ENCODE measurements around the gene NPC2.

- TF ChIP-seq CTCF (IDR thresholded peaks at IDR 0.05), result no peak
- TF ChIP-seq POLR2AphosphoS5 (IDR thresholded peaks at IDR 0.05; ENCODE audit: low read depth, low read length), result no peak
- TF ChIP-seq REST (IDR thresholded peaks at IDR 0.05; ENCODE audit: insufficient read depth in 1 of 2, low read depth in 2 of 2, low read length in 1 of 2), result no peak
- no peak for TF ChIP-seq SIN3A (IDR thresholded peaks at IDR 0.05; ENCODE audit: borderline replicate concordance, insufficient read depth, low read depth, low read length)
These were observed 32.3 kb upstream of the NPC2 start for GRCh38 chr14:74525361-74525851.
